HCT116 (cell line): ENCODE results near the gene GRID2IP.

Experiments
- EZH2 ChIP-seq: fragments of 200-600 bp; sonication (generic); IDR thresholded peaks from 2 replicates; pipeline ENCODE4 v1.6.1; 2017; ENCODE audit warnings: antibody characterized with exemption, mixed run types
- JUND ChIP-seq: IDR thresholded peaks from 2 replicates; pipeline ENCODE4 v1.6.1; 2012
- POLR2A ChIP-seq: IDR thresholded peaks from 2 replicates; pipeline ENCODE4 v1.7.0; 2011; ENCODE audit warnings: borderline replicate concordance; ENCODE audit not compliant: insufficient read depth, insufficient read length; ENCODE audit errors: extremely low read depth
- POLR2AphosphoS5 ChIP-seq: IDR thresholded peaks from 2 replicates; pipeline ENCODE4 v1.6.1; 2011; ENCODE audit warnings: mild to moderate bottlenecking, low read depth, low read length, moderate library complexity
- SIN3A ChIP-seq: IDR thresholded peaks from 2 replicates; pipeline ENCODE4 v1.6.1; 2012; ENCODE audit warnings: low read depth
- SP1 ChIP-seq: IDR thresholded peaks from 2 replicates; pipeline ENCODE4 v1.6.1; 2012; ENCODE audit warnings: low read depth
- TF ChIP-seq, protein P1 (sequence below), 3 experiments: fragments of 200-600 bp in 1 of 3; sonication (generic) in 1 of 3; IDR thresholded peaks in 2 of 3; conservative IDR thresholded peaks in 1 of 3; 2 replicates each; pipeline ENCODE4 v1.5.1; 2012 to 2017; ENCODE audit warnings: low read depth in 2 of 3, low read length in 2 of 3, antibody characterized with exemption in 1 of 3, borderline replicate concordance in 1 of 3, control low read depth in 1 of 3, mild to moderate bottlenecking in 1 of 3, mixed read lengths in 1 of 3, mixed run types in 1 of 3, moderate library complexity in 1 of 3; ENCODE audit not compliant: insufficient read depth in 1 of 3
- TF ChIP-seq, protein P2 (sequence below): IDR thresholded peaks from 2 replicates; pipeline ENCODE4 v1.6.1; 2012; ENCODE audit warnings: low read depth
- TF ChIP-seq, protein P3 (sequence below): IDR thresholded peaks from 2 replicates; pipeline ENCODE4 v1.6.1; 2011; ENCODE audit warnings: mild to moderate bottlenecking, low read length, moderate library complexity; ENCODE audit not compliant: insufficient replicate concordance; ENCODE audit errors: extremely low read depth

DNA sequence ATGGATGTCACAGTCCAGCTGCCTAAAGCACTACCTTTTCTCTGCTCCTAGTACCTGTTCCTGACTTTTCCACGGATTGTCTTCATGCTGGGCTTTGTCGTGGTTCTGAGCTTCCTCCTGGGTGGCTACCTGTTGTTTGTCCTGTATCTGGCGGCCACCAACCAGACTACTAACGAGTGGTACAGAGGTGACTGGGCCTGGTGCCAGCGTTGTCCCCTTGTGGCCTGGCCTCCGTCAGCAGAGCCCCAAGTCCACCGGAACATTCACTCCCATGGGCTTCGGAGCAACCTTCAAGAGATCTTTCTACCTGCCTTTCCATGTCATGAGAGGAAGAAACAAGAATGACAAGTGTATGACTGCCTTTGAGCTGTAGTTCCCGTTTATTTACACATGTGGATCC, 37.3 kb upstream of the GRID2IP start:
- TF ChIP-seq, protein P1, sequence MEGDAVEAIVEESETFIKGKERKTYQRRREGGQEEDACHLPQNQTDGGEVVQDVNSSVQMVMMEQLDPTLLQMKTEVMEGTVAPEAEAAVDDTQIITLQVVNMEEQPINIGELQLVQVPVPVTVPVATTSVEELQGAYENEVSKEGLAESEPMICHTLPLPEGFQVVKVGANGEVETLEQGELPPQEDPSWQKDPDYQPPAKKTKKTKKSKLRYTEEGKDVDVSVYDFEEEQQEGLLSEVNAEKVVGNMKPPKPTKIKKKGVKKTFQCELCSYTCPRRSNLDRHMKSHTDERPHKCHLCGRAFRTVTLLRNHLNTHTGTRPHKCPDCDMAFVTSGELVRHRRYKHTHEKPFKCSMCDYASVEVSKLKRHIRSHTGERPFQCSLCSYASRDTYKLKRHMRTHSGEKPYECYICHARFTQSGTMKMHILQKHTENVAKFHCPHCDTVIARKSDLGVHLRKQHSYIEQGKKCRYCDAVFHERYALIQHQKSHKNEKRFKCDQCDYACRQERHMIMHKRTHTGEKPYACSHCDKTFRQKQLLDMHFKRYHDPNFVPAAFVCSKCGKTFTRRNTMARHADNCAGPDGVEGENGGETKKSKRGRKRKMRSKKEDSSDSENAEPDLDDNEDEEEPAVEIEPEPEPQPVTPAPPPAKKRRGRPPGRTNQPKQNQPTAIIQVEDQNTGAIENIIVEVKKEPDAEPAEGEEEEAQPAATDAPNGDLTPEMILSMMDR (IDR thresholded peaks at IDR 0.05 in 2 of 3, conservative IDR thresholded peaks at IDR 0.05 in 1 of 3; ENCODE audit: borderline replicate concordance in 1 of 3, insufficient read depth in 1 of 3, low read depth in 2 of 3, low read length in 2 of 3): no peak
- no peak for TF ChIP-seq POLR2AphosphoS5
- no peak for TF ChIP-seq SIN3A
- TF ChIP-seq JUND: no peak
- TF ChIP-seq EZH2: no peak
- no peak for TF ChIP-seq POLR2A
- no peak for TF ChIP-seq SP1
- TF ChIP-seq, protein P2, sequence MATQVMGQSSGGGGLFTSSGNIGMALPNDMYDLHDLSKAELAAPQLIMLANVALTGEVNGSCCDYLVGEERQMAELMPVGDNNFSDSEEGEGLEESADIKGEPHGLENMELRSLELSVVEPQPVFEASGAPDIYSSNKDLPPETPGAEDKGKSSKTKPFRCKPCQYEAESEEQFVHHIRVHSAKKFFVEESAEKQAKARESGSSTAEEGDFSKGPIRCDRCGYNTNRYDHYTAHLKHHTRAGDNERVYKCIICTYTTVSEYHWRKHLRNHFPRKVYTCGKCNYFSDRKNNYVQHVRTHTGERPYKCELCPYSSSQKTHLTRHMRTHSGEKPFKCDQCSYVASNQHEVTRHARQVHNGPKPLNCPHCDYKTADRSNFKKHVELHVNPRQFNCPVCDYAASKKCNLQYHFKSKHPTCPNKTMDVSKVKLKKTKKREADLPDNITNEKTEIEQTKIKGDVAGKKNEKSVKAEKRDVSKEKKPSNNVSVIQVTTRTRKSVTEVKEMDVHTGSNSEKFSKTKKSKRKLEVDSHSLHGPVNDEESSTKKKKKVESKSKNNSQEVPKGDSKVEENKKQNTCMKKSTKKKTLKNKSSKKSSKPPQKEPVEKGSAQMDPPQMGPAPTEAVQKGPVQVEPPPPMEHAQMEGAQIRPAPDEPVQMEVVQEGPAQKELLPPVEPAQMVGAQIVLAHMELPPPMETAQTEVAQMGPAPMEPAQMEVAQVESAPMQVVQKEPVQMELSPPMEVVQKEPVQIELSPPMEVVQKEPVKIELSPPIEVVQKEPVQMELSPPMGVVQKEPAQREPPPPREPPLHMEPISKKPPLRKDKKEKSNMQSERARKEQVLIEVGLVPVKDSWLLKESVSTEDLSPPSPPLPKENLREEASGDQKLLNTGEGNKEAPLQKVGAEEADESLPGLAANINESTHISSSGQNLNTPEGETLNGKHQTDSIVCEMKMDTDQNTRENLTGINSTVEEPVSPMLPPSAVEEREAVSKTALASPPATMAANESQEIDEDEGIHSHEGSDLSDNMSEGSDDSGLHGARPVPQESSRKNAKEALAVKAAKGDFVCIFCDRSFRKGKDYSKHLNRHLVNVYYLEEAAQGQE: no peak
- TF ChIP-seq, protein P3, sequence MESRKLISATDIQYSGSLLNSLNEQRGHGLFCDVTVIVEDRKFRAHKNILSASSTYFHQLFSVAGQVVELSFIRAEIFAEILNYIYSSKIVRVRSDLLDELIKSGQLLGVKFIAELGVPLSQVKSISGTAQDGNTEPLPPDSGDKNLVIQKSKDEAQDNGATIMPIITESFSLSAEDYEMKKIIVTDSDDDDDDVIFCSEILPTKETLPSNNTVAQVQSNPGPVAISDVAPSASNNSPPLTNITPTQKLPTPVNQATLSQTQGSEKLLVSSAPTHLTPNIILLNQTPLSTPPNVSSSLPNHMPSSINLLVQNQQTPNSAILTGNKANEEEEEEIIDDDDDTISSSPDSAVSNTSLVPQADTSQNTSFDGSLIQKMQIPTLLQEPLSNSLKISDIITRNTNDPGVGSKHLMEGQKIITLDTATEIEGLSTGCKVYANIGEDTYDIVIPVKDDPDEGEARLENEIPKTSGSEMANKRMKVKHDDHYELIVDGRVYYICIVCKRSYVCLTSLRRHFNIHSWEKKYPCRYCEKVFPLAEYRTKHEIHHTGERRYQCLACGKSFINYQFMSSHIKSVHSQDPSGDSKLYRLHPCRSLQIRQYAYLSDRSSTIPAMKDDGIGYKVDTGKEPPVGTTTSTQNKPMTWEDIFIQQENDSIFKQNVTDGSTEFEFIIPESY: no peak
